BLaER1 treated with 17β-estradiol and CSF1 and Interleukin-3, amounts not matched to agents 10 nM and 100 nM (cell line): ENCODE measurements around the gene ZIC5.
A peak's percentile ranks its signal among the peaks of the same experiment; 100 is the strongest.

Source experiments
- H3K27ac ChIP-seq, 11 experiments: shearing (Covaris generic); formaldehyde crosslinking; 2 replicates each; pipeline ENCODE4 v1.8.1; 2022
- H3K27me3 ChIP-seq, 11 experiments: shearing (Covaris generic); formaldehyde crosslinking; 2 replicates each; pipeline ENCODE4 v1.8.1; 2022
- H3K36me3 ChIP-seq, 11 experiments: shearing (Covaris generic); formaldehyde crosslinking; 2 replicates each; pipeline ENCODE4 v1.8.1; 2022
- H3K4me1 ChIP-seq, 10 experiments: shearing (Covaris generic); formaldehyde crosslinking; 2 replicates each; pipeline ENCODE4 v1.8.1; 2022
- H3K4me2 ChIP-seq, 11 experiments: shearing (Covaris generic); formaldehyde crosslinking; 2 replicates each; pipeline ENCODE4 v1.8.1; 2022
- H3K4me3 ChIP-seq, 10 experiments: shearing (Covaris generic); formaldehyde crosslinking; 2 replicates each; pipeline ENCODE4 v1.8.1; 2022
- H3K9ac ChIP-seq, 11 experiments: shearing (Covaris generic); formaldehyde crosslinking; 2 replicates each; pipeline ENCODE4 v1.8.1; 2022
- H3K9me3 ChIP-seq, 11 experiments: shearing (Covaris generic); formaldehyde crosslinking; replicated peaks in 1 of 11; 2 replicates each; pipeline ENCODE4 v1.8.1; 2022
- H4K20me1 ChIP-seq, 11 experiments: shearing (Covaris generic); formaldehyde crosslinking; 2 replicates each; pipeline ENCODE4 v1.8.1; 2022
- Cebpa-rat ChIP-seq, 11 experiments: shearing (Covaris generic); IDR thresholded peaks; 2 replicates each; pipeline ENCODE4 v1.8.1; 2022

The ZIC5 gene

GRCh38 chr13:99988529-99989275, 17.1 kb upstream of the ZIC5 start:
- Histone ChIP-seq H3K9me3 (peaks cover 7 to 48% (median 30%) of the 10 kb centered on the region in 11 experiments; a peak in 18 of 22 replicates), H3K9ac (no peak overlapping the region), H3K4me1 (no peaks in the 10 kb centered on the region), H3K36me3 (no peaks in the 10 kb centered on the region), H4K20me1 (peaks cover 0 to 96% (median 81%) of the 10 kb centered on the region in 11 experiments; a peak in 19 of 22 replicates), H3K4me2 (no peak overlapping the region), H3K27ac (no peak overlapping the region), H3K27me3 (peaks cover 100% of the 10 kb centered on the region in 11 experiments), H3K4me3 (no peak overlapping the region)
- TF ChIP-seq Cebpa-rat (IDR thresholded peaks at IDR 0.05) = no peak

DNA sequence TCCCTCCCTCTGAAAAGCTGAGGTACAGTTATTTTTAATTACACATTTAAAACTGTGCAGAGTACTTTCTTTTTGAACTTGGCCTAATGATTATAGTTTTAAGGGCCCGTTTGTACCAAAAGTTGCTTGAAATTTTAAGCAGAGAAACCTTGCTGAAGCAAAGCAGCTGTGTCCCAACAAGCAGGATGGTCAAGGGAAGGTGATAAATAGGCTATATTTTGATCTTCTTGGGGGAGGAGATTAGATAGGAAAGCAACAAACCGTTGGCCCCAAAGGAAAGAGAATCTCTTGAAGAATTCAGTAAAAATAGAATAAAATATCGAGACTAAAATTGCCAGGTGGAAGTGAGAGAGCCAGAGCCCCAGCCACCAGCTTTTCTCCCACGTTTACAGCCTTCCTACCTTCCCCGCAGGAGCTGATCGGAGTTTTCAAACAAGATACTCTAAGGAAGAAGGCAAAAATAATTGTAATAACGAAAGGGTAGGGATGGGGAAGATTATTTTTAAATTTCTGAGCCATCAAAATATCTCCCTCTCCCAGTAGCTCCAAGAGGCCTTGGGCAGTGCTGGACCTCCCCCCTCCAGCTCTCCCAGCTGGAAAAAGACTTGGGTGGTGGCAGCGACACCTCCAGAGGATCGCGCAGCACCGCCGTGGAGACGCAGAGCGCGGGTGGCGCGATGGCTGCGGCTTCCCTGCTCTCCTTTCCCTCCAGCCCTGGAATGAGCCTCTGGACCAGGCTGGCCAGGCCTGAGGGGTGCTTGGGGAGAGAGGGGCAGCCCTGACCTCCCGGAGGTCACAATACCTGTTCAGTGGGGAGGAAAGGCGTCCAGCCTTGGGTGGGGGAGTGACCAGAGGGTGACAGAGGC, 15.8 kb upstream of the ZIC5 start:
- Histone ChIP-seq H3K4me3 (no peak overlapping the region), H3K27me3 (peaks cover 100% of the 10 kb centered on the region in 11 experiments), H3K27ac (no peak overlapping the region), H4K20me1 (peaks cover 0 to 97% (median 88%) of the 10 kb centered on the region in 11 experiments; a peak in 19 of 22 replicates), H3K9me3 (peaks cover 11 to 62% (median 43%) of the 10 kb centered on the region in 11 experiments; a peak in 19 of 22 replicates), H3K9ac (no peak overlapping the region), H3K4me2 (no peak overlapping the region), H3K36me3 (no peaks in the 10 kb centered on the region), H3K4me1 (peaks cover 0 to 2% (median under 1%) of the 10 kb centered on the region in 10 experiments; a peak in 10 of 20 replicates)
- no peak for TF ChIP-seq Cebpa-rat (IDR thresholded peaks at IDR 0.05)

DNA sequence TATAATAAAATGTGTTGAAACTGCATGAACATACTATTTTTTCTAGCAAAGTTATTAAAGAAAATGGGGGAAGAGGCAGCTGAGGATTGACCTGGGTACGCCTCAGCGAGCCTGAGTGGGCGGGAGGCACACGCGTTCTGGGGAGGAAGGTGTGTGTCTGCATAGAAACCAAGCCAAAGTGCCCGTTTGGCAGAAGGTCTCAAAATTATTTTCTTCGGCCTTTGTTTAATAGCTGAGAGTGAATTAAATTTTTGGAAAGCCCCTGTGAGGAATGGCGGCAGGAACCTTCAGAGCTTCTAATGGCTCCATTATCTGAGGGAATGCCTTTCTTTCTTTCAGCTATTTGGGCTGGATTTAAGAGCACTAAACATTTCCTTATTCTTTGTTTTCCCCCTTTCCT, 15.2 kb upstream of the ZIC5 start:
- H3K9ac ChIP-seq = no peak overlapping the region
- peaks cover 100% of the 10 kb centered on the region in 11 experiments for H3K27me3 ChIP-seq
- no peak overlapping the region for H3K4me3 ChIP-seq
- peaks cover 11 to 67% (median 46%) of the 10 kb centered on the region in 11 experiments; a peak in 19 of 22 replicates for H3K9me3 ChIP-seq
- no peak overlapping the region for H3K27ac ChIP-seq
- no peak for TF ChIP-seq Cebpa-rat (IDR thresholded peaks at IDR 0.05)
- peaks cover 0 to 97% (median 88%) of the 10 kb centered on the region in 11 experiments; a peak in 19 of 22 replicates for H4K20me1 ChIP-seq
- no peak overlapping the region for H3K4me2 ChIP-seq
- no peaks in the 10 kb centered on the region for H3K36me3 ChIP-seq
- peaks cover 5 to 8% (median 7%) of the 10 kb centered on the region in 10 experiments; a peak in 16 of 20 replicates for H3K4me1 ChIP-seq

- H3K4me2 ChIP-seq = no peak overlapping the region
- H3K27me3 ChIP-seq = peaks cover 100% of the 10 kb centered on the region in 11 experiments
- peaks cover 6 to 13% (median 9%) of the 10 kb centered on the region in 10 experiments; a peak in 16 of 20 replicates for H3K4me1 ChIP-seq
- no peak overlapping the region for H3K27ac ChIP-seq
- H3K36me3 ChIP-seq = no peaks in the 10 kb centered on the region
- H3K4me3 ChIP-seq = no peak overlapping the region
- no peak for TF ChIP-seq Cebpa-rat (IDR thresholded peaks at IDR 0.05)
- peaks cover 10 to 60% (median 39%) of the 10 kb centered on the region in 11 experiments; a peak in 19 of 22 replicates for H3K9me3 ChIP-seq
- no peak overlapping the region for H3K9ac ChIP-seq
- H4K20me1 ChIP-seq = peaks cover 0 to 94% (median 82%) of the 10 kb centered on the region in 11 experiments; a peak in 19 of 22 replicates
These were observed 14.4 kb upstream of the ZIC5 start for GRCh38 chr13:99985886-99986527.

DNA sequence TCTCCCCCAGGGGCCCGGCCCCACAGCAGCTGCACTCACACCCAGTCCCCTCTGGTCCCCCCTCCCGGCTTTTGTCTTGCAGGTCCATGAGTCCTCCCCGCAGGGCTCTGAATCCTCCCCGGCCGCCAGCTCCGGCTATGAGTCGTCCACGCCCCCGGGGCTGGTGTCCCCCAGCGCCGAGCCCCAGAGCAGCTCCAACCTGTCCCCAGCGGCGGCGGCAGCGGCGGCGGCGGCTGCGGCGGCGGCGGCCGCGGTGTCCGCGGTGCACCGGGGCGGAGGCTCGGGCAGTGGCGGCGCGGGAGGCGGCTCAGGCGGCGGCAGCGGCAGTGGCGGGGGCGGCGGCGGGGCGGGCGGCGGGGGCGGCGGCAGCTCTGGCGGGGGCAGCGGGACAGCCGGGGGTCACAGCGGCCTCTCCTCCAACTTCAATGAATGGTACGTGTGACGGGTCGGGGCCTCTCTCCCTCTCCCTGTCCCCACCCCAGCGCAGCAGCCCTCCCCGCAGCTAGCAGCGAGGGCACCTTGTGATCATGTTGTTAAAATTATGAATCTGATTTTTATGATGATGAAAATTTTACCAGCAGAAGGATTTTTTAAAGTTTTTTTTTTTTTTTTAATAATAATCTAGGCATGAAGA, 13.8 kb upstream of the ZIC5 start:
- peaks cover 6 to 13% (median 9%) of the 10 kb centered on the region in 10 experiments; a peak in 16 of 20 replicates for H3K4me1 ChIP-seq
- H3K36me3 ChIP-seq = no peaks in the 10 kb centered on the region
- H4K20me1 ChIP-seq = peaks cover 0 to 88% (median 75%) of the 10 kb centered on the region in 11 experiments; a peak in 19 of 22 replicates
- TF ChIP-seq Cebpa-rat (IDR thresholded peaks at IDR 0.05) = no peak
- no peak overlapping the region for H3K9ac ChIP-seq
- H3K9me3 ChIP-seq = peaks cover 4 to 54% (median 33%) of the 10 kb centered on the region in 11 experiments; a peak in 17 of 22 replicates
- no peak overlapping the region for H3K27ac ChIP-seq
- no peak overlapping the region; a peak in 1 of 22 replicates for H3K4me2 ChIP-seq
- peaks cover 97 to 100% (median 99%) of the 10 kb centered on the region in 11 experiments for H3K27me3 ChIP-seq
- H3K4me3 ChIP-seq = no peak overlapping the region

DNA sequence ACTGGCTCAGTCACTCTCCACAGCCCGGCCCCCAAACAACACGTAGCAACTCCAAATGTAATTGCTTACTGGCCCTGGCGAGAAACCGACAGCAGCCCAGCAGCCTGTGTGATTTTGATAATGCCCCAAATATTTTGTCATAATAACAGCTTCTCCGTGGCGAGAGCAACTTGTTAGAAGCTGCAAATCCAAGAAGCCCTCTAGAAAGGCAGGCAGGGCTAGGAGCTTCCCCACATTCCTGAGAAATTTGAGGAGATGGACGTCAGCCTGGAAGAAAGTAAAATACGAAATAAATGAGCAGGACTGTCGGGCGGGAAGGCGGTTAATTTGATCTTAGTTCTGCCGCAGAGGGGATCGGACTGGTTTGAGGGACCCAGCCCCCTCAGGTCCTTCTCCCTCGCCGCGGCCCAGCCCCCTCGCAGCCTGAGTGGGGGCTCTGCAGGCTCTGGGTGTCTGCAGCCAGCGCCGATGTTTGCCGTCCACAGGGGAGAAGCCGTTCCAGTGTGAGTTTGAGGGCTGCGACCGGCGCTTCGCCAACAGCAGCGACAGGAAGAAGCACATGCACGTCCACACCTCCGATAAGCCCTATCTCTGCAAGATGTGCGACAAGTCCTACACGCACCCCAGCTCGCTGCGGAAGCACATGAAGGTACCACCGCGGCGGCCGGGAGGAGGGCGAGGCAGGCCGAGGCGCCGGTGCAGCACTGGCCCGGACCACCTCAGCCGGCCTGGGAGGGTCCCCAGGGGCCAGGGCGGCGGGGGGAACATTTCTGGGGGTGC, 13.1 kb upstream of the ZIC5 start:
- Histone ChIP-seq H3K27me3 (peaks cover 97 to 100% (median 99%) of the 10 kb centered on the region in 11 experiments), H3K9me3 (peaks cover 4 to 47% (median 27%) of the 10 kb centered on the region in 11 experiments; a peak in 16 of 22 replicates), H3K4me3 (no peak overlapping the region), H3K36me3 (no peaks in the 10 kb centered on the region), H4K20me1 (peaks cover 0 to 88% (median 78%) of the 10 kb centered on the region in 11 experiments; a peak in 19 of 22 replicates), H3K9ac (no peak overlapping the region), H3K4me2 (no peak overlapping the region; a peak in 1 of 22 replicates), H3K4me1 (peaks cover 9 to 19% (median 14%) of the 10 kb centered on the region in 10 experiments; a peak in 18 of 20 replicates), H3K27ac (no peak overlapping the region)
- TF ChIP-seq Cebpa-rat (IDR thresholded peaks at IDR 0.05) = no peak

DNA sequence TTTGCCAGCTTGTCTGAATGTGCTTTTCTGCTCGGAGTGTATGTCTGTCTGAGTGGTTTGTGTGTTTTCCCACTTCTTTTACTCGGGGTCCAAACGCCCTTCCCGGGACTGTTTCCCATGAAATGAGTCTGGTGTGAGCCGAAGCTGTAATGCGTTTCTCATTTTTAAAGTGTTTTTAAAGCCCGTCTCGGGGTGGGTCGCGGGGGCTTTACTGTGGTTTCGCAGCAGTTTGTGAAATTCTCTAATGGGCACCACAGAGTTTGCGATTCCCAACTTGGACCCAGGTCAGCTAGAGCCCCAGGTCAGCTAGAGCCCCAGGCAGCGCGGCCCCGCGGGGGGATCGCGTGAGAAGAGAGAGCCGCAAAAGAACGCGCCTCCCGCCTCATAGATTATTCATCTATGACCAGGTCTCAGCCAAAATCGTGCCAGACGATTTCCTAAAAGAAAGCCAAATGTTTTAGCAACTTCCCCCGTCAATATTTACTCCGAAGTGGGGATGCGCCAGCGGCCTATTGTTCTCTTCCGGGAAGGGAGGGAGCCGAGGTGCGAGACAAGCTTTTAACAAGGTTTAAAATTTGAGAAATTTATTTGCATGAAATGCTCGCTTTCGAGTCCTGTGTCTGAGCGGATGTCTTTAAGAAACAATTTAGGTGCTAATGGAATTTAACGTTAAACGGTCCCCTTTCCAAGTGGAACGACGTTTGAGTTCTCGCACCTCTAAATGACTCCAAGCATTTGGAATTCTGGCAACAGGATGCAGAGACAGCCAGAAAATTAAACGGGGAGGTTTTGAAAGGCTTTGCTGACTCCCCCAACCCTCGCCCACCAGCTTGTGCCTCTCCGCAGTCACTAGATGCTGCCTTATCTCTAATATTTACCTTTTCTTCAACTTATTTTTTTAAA, 12.2 kb upstream of the ZIC5 start:
- Histone ChIP-seq H3K36me3 (no peaks in the 10 kb centered on the region), H3K9me3 (peaks cover 4 to 38% (median 20%) of the 10 kb centered on the region in 11 experiments; a peak in 15 of 22 replicates), H3K27ac (no peak overlapping the region), H3K4me2 (no peak overlapping the region), H3K4me3 (0 out of 20 replicates have a peak overlapping the region, but pooled peaks of 1 of the 10 experiments have one; percentile 4), H3K27me3 (peaks cover 97 to 100% (median 99%) of the 10 kb centered on the region in 11 experiments), H4K20me1 (peaks cover 0 to 89% (median 81%) of the 10 kb centered on the region in 11 experiments; a peak in 19 of 22 replicates), H3K9ac (no peak overlapping the region), H3K4me1 (peaks cover 10 to 24% (median 16%) of the 10 kb centered on the region in 10 experiments; a peak in 19 of 20 replicates)
- no peak for TF ChIP-seq Cebpa-rat (IDR thresholded peaks at IDR 0.05)
